H9 (cell line): ENCODE measurements around the gene RABGAP1L. TPM values are rescaled to one million over a fixed set of nuclear protein-coding genes. Genes with fewer than 3 reads are reported as not detected.

ENCODE experiments used
- DNase-seq: peaks from one replicate; pipeline ENCODE4 v3.0.0-alpha.2; 2017
- H2AFZ ChIP-seq: one replicate; pipeline ENCODE4 v1.6.1; 2013; ENCODE audit warnings: mild to moderate bottlenecking, low read length, control low read depth, moderate library complexity
- H2AK5ac ChIP-seq: 2 replicates; pipeline ENCODE4 v1.6.1; 2013; ENCODE audit warnings: low read length, control low read depth, mixed read lengths; ENCODE audit not compliant: insufficient read length
- H2BK120ac ChIP-seq: one replicate; pipeline ENCODE4 v1.6.1; 2013; ENCODE audit warnings: low read depth, mild to moderate bottlenecking, low read length, control low read depth, inconsistent platforms; ENCODE audit not compliant: poor library complexity, severe bottlenecking
- H2BK12ac ChIP-seq: 2 replicates; pipeline ENCODE4 v1.6.1; 2013; ENCODE audit warnings: low read length, control low read depth, mixed read lengths, low read depth; ENCODE audit not compliant: insufficient read length
- H2BK15ac ChIP-seq: 2 replicates; pipeline ENCODE4 v1.6.1; 2013; ENCODE audit warnings: low read depth, low read length, control low read depth
- H2BK20ac ChIP-seq: one replicate; pipeline ENCODE4 v1.6.1; 2013; ENCODE audit warnings: low read depth, mild to moderate bottlenecking, low read length, control low read depth, inconsistent platforms; ENCODE audit not compliant: poor library complexity, severe bottlenecking
- H2BK5ac ChIP-seq: 2 replicates; pipeline ENCODE4 v1.6.1; 2013; ENCODE audit warnings: low read length, control low read depth, mixed read lengths; ENCODE audit not compliant: insufficient read length
- H3K14ac ChIP-seq: 2 replicates; pipeline ENCODE4 v1.6.1; 2013; ENCODE audit warnings: low read length, control low read depth; ENCODE audit not compliant: insufficient read depth
- H3K18ac ChIP-seq: 2 replicates; pipeline ENCODE4 v1.6.1; 2013; ENCODE audit warnings: low read depth, mild to moderate bottlenecking, mixed read lengths, low read length, control low read depth; ENCODE audit not compliant: insufficient read length
- H3K23ac ChIP-seq: 2 replicates; pipeline ENCODE4 v1.6.1; 2013; ENCODE audit warnings: low read length, control low read depth, mixed read lengths, low read depth; ENCODE audit not compliant: insufficient read length
- H3K23me2 ChIP-seq: 2 replicates; pipeline ENCODE4 v1.6.1; 2013; ENCODE audit warnings: low read depth, mild to moderate bottlenecking, mixed read lengths, low read length, control low read depth; ENCODE audit not compliant: insufficient read length, poor library complexity, severe bottlenecking
- H3K27ac ChIP-seq: 2 replicates; pipeline ENCODE4 v1.5.1; 2013; ENCODE audit warnings: low read length, control low read depth, mixed read lengths, low read depth; ENCODE audit not compliant: insufficient read length
- H3K27me3 ChIP-seq: 2 replicates; pipeline ENCODE4 v1.6.1; 2013; ENCODE audit warnings: low read length, control low read depth, inconsistent platforms; ENCODE audit not compliant: insufficient read depth
- H3K4ac ChIP-seq: 2 replicates; pipeline ENCODE4 v1.6.1; 2013; ENCODE audit warnings: low read depth, mild to moderate bottlenecking, control low read depth, inconsistent platforms, low read length, moderate library complexity
- H3K4me1 ChIP-seq: 2 replicates; pipeline ENCODE4 v1.6.1; 2013; ENCODE audit warnings: low read length, control low read depth, inconsistent platforms; ENCODE audit not compliant: insufficient read depth
- H3K4me2 ChIP-seq: 2 replicates; pipeline ENCODE4 v1.6.1; 2013; ENCODE audit warnings: low read length, control low read depth, mixed read lengths; ENCODE audit not compliant: insufficient read length, insufficient read depth
- H3K56ac ChIP-seq: 2 replicates; pipeline ENCODE4 v1.6.1; 2013; ENCODE audit warnings: low read depth, mild to moderate bottlenecking, mixed read lengths, low read length, control low read depth; ENCODE audit not compliant: insufficient read length
- H3K79me1 ChIP-seq: 2 replicates; pipeline ENCODE4 v1.6.1; 2013; ENCODE audit warnings: low read depth, mild to moderate bottlenecking, moderate library complexity, low read length, control low read depth, inconsistent platforms; ENCODE audit not compliant: insufficient read depth, poor library complexity, severe bottlenecking
- H3K79me2 ChIP-seq: 2 replicates; pipeline ENCODE4 v1.6.1; 2013; ENCODE audit warnings: low read length, control low read depth, inconsistent platforms; ENCODE audit not compliant: insufficient read depth
- H3K9ac ChIP-seq: 2 replicates; pipeline ENCODE4 v1.6.1; 2013; ENCODE audit warnings: low read length, control low read depth, mixed read lengths; ENCODE audit not compliant: insufficient read length; ENCODE audit errors: extremely low read depth
- H3K9me3 ChIP-seq: one replicate; pipeline ENCODE4 v1.6.1; 2013; ENCODE audit warnings: low read depth, low read length, inconsistent platforms; ENCODE audit not compliant: control insufficient read depth
- H3T11ph ChIP-seq: one replicate; pipeline ENCODE4 v1.6.1; 2013; ENCODE audit warnings: mild to moderate bottlenecking, low read length, control low read depth, inconsistent platforms
- H4K20me1 ChIP-seq: one replicate; pipeline ENCODE4 v1.6.1; 2013; ENCODE audit not compliant: control insufficient read depth, insufficient read length, insufficient read depth
- H4K5ac ChIP-seq: 2 replicates; pipeline ENCODE4 v1.6.1; 2013; ENCODE audit warnings: low read depth, mild to moderate bottlenecking, mixed read lengths, low read length, control low read depth; ENCODE audit not compliant: insufficient read length
- H4K8ac ChIP-seq: replicated peaks from 2 replicates; pipeline ENCODE4 v1.6.1; 2013; ENCODE audit warnings: low read length, control low read depth, mixed read lengths, low read depth; ENCODE audit not compliant: insufficient read length
- H4K91ac ChIP-seq: 2 replicates; pipeline ENCODE4 v1.6.1; 2013; ENCODE audit warnings: low read depth, mild to moderate bottlenecking, moderate library complexity, mixed read lengths, low read length, control low read depth; ENCODE audit not compliant: insufficient read length
- H3K27ac Mint-ChIP-seq, 3 experiments: 2 replicates in 2 of 3; 3 replicates in 1 of 3; pipeline ENCODE4 v1.8.0; 2020 to 2021; ENCODE audit warnings: mixed read lengths in 3 of 3, mild to moderate bottlenecking in 1 of 3, moderate library complexity in 1 of 3
- H3K27me3 Mint-ChIP-seq: 2 replicates; pipeline ENCODE4 v1.8.0; 2021; ENCODE audit warnings: low read depth, mild to moderate bottlenecking, moderate library complexity, mixed read lengths
- H3K36me3 Mint-ChIP-seq, 3 experiments: 2 replicates in 2 of 3; 3 replicates in 1 of 3; pipeline ENCODE4 v1.8.0; 2020 to 2021; ENCODE audit warnings: low read depth in 3 of 3, mixed read lengths in 3 of 3; ENCODE audit not compliant: insufficient read depth in 1 of 3
- H3K4me1 Mint-ChIP-seq, 2 experiments: 2 replicates each; pipeline ENCODE4 v1.8.0; 2020; ENCODE audit warnings: mixed read lengths in 2 of 2
- H3K4me3 Mint-ChIP-seq, 2 experiments: 2 replicates in 1 of 2; 3 replicates in 1 of 2; pipeline ENCODE4 v1.8.0; 2020 to 2021; ENCODE audit warnings: mild to moderate bottlenecking in 2 of 2, mixed read lengths in 2 of 2, moderate library complexity in 1 of 2
- H3K9me3 Mint-ChIP-seq, 2 experiments: 2 replicates in 1 of 2; 3 replicates in 1 of 2; pipeline ENCODE4 v1.8.0; 2020; ENCODE audit warnings: mild to moderate bottlenecking in 2 of 2, mixed read lengths in 2 of 2, moderate library complexity in 1 of 2
- total RNA-seq: library from RNA; stranded (reverse); gene quantifications from 2 replicates; pipeline ENCODE4 v1.2.1, GENCODE V29; 2021
- TF ChIP-seq, protein P1 (sequence below): fragments of 200-600 bp; sonication (generic); conservative IDR thresholded peaks from 3 replicates; pipeline ENCODE4 v1.8.0; 2021; ENCODE audit warnings: antibody characterized with exemption, mild to moderate bottlenecking

RABGAP1L gene
- total RNA-seq, 1 experiment from 2014 or later, result 147 TPM

DNA sequence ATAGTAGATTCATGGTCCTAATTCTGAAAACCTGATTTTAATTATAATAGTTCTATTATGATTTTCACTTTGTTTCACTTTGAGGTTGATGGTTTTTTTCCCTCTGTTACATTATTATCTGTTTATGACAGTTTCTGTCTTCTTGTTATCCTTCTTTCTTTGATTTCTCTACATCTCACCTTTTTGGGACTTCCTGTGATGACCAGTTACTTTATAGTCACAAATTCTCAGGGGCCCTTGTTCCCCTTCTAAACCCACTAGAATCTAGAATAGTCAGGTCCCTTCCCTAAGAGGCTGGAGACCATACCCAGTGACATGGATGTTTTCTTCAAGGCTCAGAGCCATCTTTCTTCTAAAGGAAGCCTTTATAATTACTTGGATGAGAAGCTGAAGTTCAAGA lies 526.9 kb downstream of the RABGAP1L start:
- Histone ChIP-seq H3K4me2 (no peak overlapping the region), H3K9ac (no peak overlapping the region), H4K20me1 (no peaks in the 10 kb centered on the region), H3K27me3 (no peaks in the 10 kb centered on the region), H3T11ph (no peak overlapping the region), H3K23ac (no peak overlapping the region), H4K8ac (no peak overlapping the region), H3K56ac (no peak overlapping the region), H2BK5ac (no peak overlapping the region), H3K18ac (no peak overlapping the region), H3K79me2 (no peaks in the 10 kb centered on the region), H3K79me1 (no peaks in the 10 kb centered on the region), H3K4me1 (no peaks in the 10 kb centered on the region), H3K27ac (no peak overlapping the region), H2BK12ac (no peak overlapping the region), H3K9me3 (no peaks in the 10 kb centered on the region), H4K5ac (no peak overlapping the region), H2BK120ac (no peak overlapping the region), H3K14ac (no peak overlapping the region), H2AFZ (no peak overlapping the region), H2BK15ac (no peak overlapping the region), H4K91ac (no peak overlapping the region), H3K23me2 (no peaks in the 10 kb centered on the region), H2BK20ac (no peak overlapping the region), H3K4ac (no peak overlapping the region), H2AK5ac (no peak overlapping the region)
- H3K9me3 Mint-ChIP-seq, result no peaks in the 10 kb centered on the region
- no peak overlapping the region for H3K27ac Mint-ChIP-seq
- no peaks in the 10 kb centered on the region for H3K27me3 Mint-ChIP-seq
- H3K36me3 Mint-ChIP-seq, result no peaks in the 10 kb centered on the region
- H3K4me1 Mint-ChIP-seq, result 0 out of 4 replicates have a peak, but pooled peaks cover 0 to 3% of the 10 kb centered on the region in 2 experiments
- H3K4me3 Mint-ChIP-seq, result no peak overlapping the region
- no peak for DNase-seq
- TF ChIP-seq, protein P1, sequence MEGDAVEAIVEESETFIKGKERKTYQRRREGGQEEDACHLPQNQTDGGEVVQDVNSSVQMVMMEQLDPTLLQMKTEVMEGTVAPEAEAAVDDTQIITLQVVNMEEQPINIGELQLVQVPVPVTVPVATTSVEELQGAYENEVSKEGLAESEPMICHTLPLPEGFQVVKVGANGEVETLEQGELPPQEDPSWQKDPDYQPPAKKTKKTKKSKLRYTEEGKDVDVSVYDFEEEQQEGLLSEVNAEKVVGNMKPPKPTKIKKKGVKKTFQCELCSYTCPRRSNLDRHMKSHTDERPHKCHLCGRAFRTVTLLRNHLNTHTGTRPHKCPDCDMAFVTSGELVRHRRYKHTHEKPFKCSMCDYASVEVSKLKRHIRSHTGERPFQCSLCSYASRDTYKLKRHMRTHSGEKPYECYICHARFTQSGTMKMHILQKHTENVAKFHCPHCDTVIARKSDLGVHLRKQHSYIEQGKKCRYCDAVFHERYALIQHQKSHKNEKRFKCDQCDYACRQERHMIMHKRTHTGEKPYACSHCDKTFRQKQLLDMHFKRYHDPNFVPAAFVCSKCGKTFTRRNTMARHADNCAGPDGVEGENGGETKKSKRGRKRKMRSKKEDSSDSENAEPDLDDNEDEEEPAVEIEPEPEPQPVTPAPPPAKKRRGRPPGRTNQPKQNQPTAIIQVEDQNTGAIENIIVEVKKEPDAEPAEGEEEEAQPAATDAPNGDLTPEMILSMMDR, result no peak
